GOT3 (cell line): ENCODE data around the gene SELENOV.

ENCODE experiments used
- DNase-seq: peaks from one replicate; lab custom pipeline; 2025; ENCODE audit warnings: mixed read lengths; lab: John Stamatoyannopoulos, UW

SELENOV gene

GRCh38 chr19:39494661-39495060, 20.3 kb upstream of the SELENOV start:
- DNase-seq = no peak

- DNase-seq = no peak
Observed at GRCh38 chr19:39496063-39496462, 18.9 kb upstream of the SELENOV start.

GRCh38 chr19:39497701-39497995, 17.3 kb upstream of the SELENOV start:
- DNase-seq = no peak

GRCh38 chr19:39497996-39498797, 16.7 kb upstream of the SELENOV start:
- DNase-seq = no peak

- DNase-seq = no peak
Observed at GRCh38 chr19:39498798-39499642, 15.9 kb upstream of the SELENOV start, which contains the start of gene DLL3. DLL3 (plus strand) TSS chr19:39498947; CDS start chr19:39498975, 28 bp downstream.

GRCh38 chr19:39499932-39500331, 15.0 kb upstream of the SELENOV start:
- DNase-seq = no peak

- DNase-seq = no peak
Observed at GRCh38 chr19:39500543-39500942, 14.4 kb upstream of the SELENOV start.

- DNase-seq = no peak
Observed at GRCh38 chr19:39501340-39501739, 13.6 kb upstream of the SELENOV start.

GRCh38 chr19:39502640-39503417, 12.1 kb upstream of the SELENOV start:
- no peak for DNase-seq

- no peak for DNase-seq
Observed at GRCh38 chr19:39506598-39506943, 8.4 kb upstream of the SELENOV start.

GRCh38 chr19:39506944-39507714, 7.8 kb upstream of the SELENOV start:
- DNase-seq = no peak

- no peak for DNase-seq
Observed at GRCh38 chr19:39507715-39508364, 7.1 kb upstream of the SELENOV start.

- DNase-seq = no peak
Observed at GRCh38 chr19:39508629-39509028, 6.3 kb upstream of the SELENOV start.

- DNase-seq = no peak
Observed at GRCh38 chr19:39509233-39509632, 5.7 kb upstream of the SELENOV start.

- no peak for DNase-seq
Observed at GRCh38 chr19:39512988-39513387, 2.0 kb upstream of the SELENOV start.

GRCh38 chr19:39515551-39516191, 732 bp downstream of the SELENOV start:
- DNase-seq = no peak

GRCh38 chr19:39516270-39516669, 1.3 kb downstream of the SELENOV start:
- DNase-seq = no peak

GRCh38 chr19:39517432-39517831, 2.5 kb downstream of the SELENOV start:
- no peak for DNase-seq

- DNase-seq = no peak
Observed at GRCh38 chr19:39518458-39518857, 3.5 kb downstream of the SELENOV start.

GRCh38 chr19:39518975-39519374, 4.0 kb downstream of the SELENOV start:
- no peak for DNase-seq
